HL-60 (cell line): ENCODE measurements around the gene TNIK.

Experiments used
- DNase-seq, 2 experiments: peaks; one replicate each; pipeline ENCODE4 v3.0.0-alpha.2; 2010 to 2020; ENCODE audit warnings: low read depth in 1 of 2, low spot score in 1 of 2
- H3K27ac ChIP-seq: fragments of 250-450 bp; sonication (Bioruptor Pico); replicated peaks from 2 replicates; pipeline ENCODE4 v1.5.1; 2020; ENCODE audit warnings: mild to moderate bottlenecking, moderate library complexity
- H3K27me3 ChIP-seq: fragments of 250-450 bp; sonication (Bioruptor Pico); 2 replicates; pipeline ENCODE4 v1.5.1; 2021; ENCODE audit warnings: mild to moderate bottlenecking, moderate library complexity; ENCODE audit not compliant: insufficient read depth, poor library complexity, severe bottlenecking
- H3K4me3 ChIP-seq: replicated peaks from 2 replicates; pipeline ENCODE4 v1.5.1; 2011; ENCODE audit warnings: mild to moderate bottlenecking, control low read depth, low read length; ENCODE audit not compliant: insufficient read depth
- CTCF ChIP-seq: IDR thresholded peaks from one replicate; pipeline ENCODE4 v1.5.1; 2011; ENCODE audit warnings: low read length, control low read depth, inconsistent platforms; ENCODE audit not compliant: insufficient read depth
- GABPA ChIP-seq: IDR thresholded peaks from 2 replicates; pipeline ENCODE4 v1.6.1; 2012; ENCODE audit warnings: low read depth
- POLR2AphosphoS5 ChIP-seq: IDR thresholded peaks from 2 replicates; pipeline ENCODE4 v1.6.1; 2012; ENCODE audit warnings: low read depth
- REST ChIP-seq: IDR thresholded peaks from 2 replicates; pipeline ENCODE4 v1.6.1; 2012; ENCODE audit warnings: low read depth; ENCODE audit not compliant: insufficient replicate concordance
- SPI1 ChIP-seq: IDR thresholded peaks from 2 replicates; pipeline ENCODE4 v1.6.1; 2012; ENCODE audit warnings: low read depth, mild to moderate bottlenecking, borderline replicate concordance

Gene TNIK

GRCh38 chr3:171064461-171064860 is 395.7 kb downstream of the TNIK start:
- no peak for DNase-seq
- peaks cover 5% of the 10 kb centered on the region for H3K27me3 ChIP-seq
- H3K27ac ChIP-seq, result no peak overlapping the region
- H3K4me3 ChIP-seq, result no peak overlapping the region
- TF ChIP-seq GABPA (no peak), REST (no peak), POLR2AphosphoS5 (no peak), SPI1 (no peak), CTCF (no peak)

GRCh38 chr3:171061749-171062148 is 398.5 kb downstream of the TNIK start:
- no peak for DNase-seq
- no peak for TF ChIP-seq POLR2AphosphoS5
- no peak for TF ChIP-seq GABPA
- no peak for TF ChIP-seq REST
- TF ChIP-seq CTCF, result no peak
- TF ChIP-seq SPI1, result no peak

GRCh38 chr3:171059978-171060377 is 400.2 kb downstream of the TNIK start:
- no peak for DNase-seq
- Histone ChIP-seq H3K4me3 (no peak overlapping the region), H3K27me3 (peaks cover 7% of the 10 kb centered on the region), H3K27ac (no peak overlapping the region)
- TF ChIP-seq SPI1 (no peak), POLR2AphosphoS5 (no peak), REST (no peak), GABPA (no peak), CTCF (no peak)

More at GRCh38 chr3:171061749-171062148, 398.5 kb downstream of the TNIK start:
- Histone ChIP-seq H3K27ac (no peak overlapping the region), H3K27me3 (peaks cover 7% of the 10 kb centered on the region), H3K4me3 (no peak overlapping the region)
